ENCODE measurements around the gene BPIFA2.
"Not testable (repeated sequence)": the region's sequence is repeated elsewhere in the genome, so short reads cannot be mapped to it uniquely, and the experiment has no call there.

BPIFA2 gene

GRCh38 chr20:33162313-33162712 lies 5.6 kb upstream of the BPIFA2 start:
- DNase-seq, result no peak

DNA sequence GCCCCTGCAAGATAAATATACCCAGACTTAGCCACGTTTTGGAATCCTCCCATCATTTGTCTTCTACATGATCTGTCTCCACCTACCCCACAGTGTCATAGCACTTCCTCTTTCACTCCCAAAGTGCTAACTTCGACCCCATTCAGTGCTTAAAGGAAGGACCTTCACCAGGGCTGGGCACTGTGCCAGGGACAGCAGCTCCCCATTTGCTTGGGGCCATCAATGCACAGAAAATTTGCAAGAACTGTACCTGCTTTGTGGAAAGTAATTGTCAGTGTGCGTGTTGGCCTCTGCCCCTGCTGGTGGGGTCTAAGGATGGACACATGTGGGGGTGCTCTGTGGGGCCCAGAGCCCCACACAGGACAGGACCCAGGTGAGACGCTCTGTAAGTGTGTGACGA lies 5.2 kb upstream of the BPIFA2 start:
- no peak for DNase-seq

GRCh38 chr20:33163856-33164762 lies 3.9 kb upstream of the BPIFA2 start:
- no peak for DNase-seq

- DNase-seq, result no peak
Measured at GRCh38 chr20:33164763-33165095, 3.2 kb upstream of the BPIFA2 start.

- DNase-seq, result no peak
Measured at GRCh38 chr20:33165416-33166055, 2.4 kb upstream of the BPIFA2 start.

- DNase-seq, result no peak
Measured at GRCh38 chr20:33166533-33167113, 1.3 kb upstream of the BPIFA2 start.

DNA sequence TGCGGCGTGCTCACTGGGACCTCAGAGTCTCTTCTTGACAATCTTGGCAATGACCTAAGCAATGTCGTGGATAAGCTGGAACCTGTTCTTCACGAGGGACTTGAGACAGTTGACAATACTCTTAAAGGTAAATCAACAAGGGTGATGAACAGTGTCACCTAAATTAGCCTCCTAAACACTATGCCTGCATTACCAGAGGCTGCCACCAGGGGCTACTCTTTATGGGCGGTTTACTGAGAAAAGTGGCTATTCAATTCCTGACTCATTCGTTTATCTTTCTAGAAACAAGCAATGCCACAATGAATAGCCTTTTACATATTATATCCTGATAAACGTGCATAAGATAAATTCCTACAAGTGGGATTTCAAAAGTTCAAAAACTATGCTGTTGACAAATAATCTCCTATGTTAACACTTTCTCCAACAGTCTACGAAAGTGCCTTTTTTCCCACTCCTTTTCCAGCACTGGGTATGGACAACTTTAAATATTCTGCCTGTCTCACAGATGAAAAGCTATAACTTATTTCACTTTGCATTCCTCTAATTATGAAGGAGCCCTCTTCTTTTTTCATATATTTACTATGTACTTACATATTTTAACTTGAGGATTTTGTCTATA lies 1.3 kb downstream of the BPIFA2 start:
- DNase-seq, result peak; percentile 73

DNA sequence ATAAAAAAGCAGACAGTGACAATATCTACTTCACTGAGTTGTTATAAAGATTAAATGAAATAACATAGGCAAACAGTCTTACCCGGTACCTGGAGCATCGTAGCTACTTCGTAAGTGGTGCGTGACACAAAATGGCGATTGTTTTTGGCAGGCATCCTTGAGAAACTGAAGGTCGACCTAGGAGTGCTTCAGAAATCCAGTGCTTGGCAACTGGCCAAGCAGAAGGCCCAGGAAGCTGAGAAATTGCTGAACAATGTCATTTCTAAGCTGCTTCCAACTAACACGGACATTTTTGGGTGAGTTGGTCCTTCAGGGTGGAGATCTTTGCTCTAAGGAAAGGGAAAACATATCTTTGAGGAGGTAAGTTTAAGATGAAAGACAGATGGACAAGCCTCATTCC lies 4.8 kb downstream of the BPIFA2 start:
- DNase-seq, result no peak

DNA sequence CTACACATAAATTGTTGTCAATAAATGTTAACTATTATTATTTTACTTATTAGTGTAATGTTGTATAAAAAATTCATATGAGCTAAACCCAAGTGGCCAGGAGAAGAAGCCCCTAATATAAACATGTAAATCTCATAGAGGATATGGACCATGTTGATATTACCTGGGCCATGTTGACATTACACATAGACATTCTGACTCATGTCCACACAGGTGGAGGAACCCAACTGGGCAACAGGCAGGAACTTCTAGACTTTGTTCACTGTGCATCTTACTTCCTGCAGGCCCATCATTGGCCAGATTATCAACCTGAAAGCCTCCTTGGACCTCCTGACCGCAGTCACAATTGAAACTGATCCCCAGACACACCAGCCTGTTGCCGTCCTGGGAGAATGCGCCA lies 7.2 kb downstream of the BPIFA2 start:
- DNase-seq, result no peak

- DNase-seq, result no peak
Measured at GRCh38 chr20:33176101-33176500, 8.1 kb downstream of the BPIFA2 start.

DNA sequence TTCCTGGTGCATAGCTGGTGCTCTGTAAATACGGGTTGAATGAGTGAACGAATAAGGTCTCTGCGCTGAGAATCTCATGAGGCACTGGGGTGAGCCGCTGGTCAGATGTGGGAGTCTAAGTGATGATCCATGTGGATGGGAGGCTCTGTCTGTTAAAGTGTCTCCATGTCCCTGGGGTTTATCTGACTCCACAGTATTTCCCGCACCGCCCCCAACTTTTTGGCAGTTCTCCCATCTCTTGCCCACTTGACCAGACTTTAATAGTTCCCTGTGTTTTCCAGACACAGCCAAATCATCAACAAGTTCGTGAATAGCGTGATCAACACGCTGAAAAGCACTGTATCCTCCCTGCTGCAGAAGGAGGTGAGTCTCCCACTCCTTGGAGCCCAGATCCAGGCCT lies 9.9 kb downstream of the BPIFA2 start:
- DNase-seq, result no peak

- DNase-seq, result no peak
Measured at GRCh38 chr20:33178726-33179125, 10.8 kb downstream of the BPIFA2 start.

DNA sequence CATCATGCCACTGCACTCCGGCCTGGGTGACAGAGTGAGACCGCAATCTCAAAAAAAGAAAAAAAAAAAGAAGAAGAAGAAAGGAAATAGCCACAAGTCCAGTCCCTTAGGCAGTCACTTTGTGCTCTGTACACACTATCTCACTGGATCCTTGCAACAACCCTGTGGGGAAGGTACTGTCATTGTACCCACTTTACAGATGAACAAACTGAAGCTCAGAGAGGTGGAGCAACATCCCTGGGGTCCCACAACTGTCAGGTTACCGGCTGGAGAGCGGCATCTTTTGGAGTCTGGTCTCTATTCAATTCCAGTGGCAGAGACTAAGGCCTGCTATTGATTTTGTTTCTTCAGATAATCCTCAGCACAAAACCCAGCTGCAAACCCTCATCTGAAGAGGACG lies 12.2 kb downstream of the BPIFA2 start:
- DNase-seq, result no peak

DNA sequence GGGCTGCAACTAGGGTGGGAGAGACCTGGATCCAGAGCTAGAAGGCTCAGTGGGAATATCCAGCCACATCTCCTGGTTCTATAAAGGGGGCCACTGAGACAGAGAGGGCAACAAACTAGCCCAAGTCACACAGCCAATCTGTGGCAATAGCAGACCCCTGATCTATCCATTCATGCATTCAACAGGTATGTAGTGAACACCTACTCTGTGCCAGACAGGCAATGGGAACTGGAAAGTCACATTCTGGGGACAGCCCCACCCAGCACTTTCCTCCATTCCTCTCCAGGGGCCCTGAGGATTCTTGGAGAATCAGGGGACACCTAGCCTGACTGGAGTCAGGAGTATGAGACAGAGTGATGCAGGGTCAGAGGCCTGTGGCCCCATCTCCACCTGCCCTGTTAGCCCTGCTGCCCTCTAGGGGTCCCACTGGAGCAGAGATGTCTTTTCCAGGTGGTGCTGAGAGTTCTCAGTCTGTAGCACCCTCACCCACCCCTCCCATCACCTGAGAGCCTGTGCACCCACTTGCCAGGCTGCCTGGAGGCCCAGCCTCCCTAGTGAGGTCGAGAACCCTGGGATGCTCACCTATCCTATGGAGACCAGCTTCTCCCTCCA lies 13.6 kb downstream of the BPIFA2 start:
- DNase-seq, result no peak

GRCh38 chr20:33183312-33183711 lies 15.4 kb downstream of the BPIFA2 start:
- no peak for DNase-seq

- not testable (repeated sequence) for DNase-seq
Measured at GRCh38 chr20:33185031-33185590, 17.2 kb downstream of the BPIFA2 start.

DNA sequence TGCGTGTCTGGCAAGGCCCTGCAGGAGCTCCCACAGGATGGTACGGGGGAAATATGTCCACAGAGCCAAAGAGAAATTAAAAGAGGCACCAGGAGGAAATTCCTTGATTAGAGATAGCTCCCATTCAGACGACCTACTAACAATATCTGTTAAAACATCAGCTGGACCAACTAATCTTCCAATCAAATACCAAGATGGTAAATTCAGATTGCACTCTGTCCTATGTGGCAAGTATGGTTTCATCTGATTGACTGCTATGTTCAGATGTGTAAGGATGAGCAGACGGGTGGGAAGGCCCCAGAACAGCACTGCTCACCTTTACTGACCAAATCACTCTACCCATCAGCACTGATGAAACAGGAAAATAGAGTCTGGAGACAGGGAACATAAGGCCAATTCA lies 19.5 kb downstream of the BPIFA2 start:
- no peak for DNase-seq

GRCh38 chr20:33188421-33188820 lies 20.5 kb downstream of the BPIFA2 start:
- DNase-seq, result no peak

DNA sequence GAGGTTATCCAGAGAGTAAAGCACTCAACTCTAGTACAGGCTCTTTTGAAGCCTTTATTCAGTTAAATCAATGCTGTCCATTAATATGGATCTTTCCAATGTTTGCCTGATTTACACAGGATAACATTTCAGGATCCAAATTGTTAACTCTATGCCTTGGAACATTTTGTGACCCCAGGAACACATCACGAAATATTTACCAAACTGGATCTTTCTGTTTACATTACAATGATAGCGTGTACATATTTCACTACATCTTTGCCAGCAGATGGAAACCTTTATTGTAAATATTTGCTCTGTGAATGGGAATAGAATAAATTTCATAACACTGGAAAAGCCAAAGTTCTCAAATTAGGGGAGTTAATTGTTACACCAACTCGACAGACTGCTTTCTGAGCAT lies 23.5 kb downstream of the BPIFA2 start:
- no peak for DNase-seq

- DNase-seq, result no peak
Measured at GRCh38 chr20:33191955-33192354, 24.0 kb downstream of the BPIFA2 start.

DNA sequence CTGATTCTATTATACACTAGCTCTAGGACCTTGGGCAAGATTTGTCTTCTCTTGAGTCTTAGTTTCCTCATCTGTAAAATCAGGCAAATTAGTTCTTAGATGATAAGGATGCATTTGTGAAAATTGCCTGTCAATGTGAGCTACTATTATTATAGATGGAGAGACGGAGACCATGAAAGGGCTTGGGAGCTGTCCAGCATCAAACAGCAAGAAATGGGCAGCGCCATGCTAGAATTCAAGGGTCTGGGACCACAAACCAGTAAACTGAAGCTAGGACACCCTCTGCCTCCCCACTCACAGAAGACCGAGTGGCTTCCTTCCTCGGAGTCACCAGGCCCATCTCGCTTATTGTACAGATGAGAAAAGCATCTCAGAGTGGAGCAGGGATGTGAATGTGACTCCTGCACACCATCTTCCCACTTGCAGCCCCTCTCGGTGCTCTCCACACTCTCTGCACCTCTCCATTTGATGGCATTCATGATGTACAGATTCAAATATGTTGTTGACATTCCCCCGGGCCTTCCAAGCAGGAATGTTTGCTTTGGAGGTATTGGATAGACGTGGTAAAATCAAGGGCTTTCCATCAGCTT lies 25.0 kb downstream of the BPIFA2 start:
- no peak for DNase-seq

DNA sequence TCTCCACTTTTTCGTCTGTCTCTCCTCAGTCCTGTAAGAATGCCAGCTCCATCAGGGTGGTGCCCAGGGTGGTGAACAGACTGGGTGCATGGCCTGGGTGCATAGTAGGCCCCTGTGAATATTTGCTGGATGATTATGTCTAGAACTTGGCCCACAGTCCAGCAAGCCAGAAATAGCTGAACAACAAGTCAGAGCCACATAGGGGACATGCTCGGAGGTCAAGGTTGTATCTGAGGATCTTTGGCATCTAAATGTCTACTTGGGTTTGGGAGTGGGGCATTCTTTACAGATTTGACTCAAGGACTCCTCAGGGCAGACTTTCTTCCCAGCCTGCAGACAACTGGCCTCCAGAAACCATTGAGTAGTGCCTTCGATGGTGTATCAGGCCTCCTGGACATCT lies 31.1 kb downstream of the BPIFA2 start:
- DNase-seq, result no peak

- DNase-seq, result no peak
Measured at GRCh38 chr20:33202451-33202850, 34.5 kb downstream of the BPIFA2 start.

Data from stimulated activated CD8-positive, alpha-beta memory T cell treated with anti-CD3 and anti-CD28 coated beads, Interleukin-4, amount 100 ng/mL, for 48 hours (primary cell).